ENCODE measurements around the gene TENT5C.
"Not testable (repeated sequence)": the region's sequence is repeated elsewhere in the genome, so short reads cannot be mapped to it uniquely, and the experiment has no call there.

The TENT5C gene

DNA sequence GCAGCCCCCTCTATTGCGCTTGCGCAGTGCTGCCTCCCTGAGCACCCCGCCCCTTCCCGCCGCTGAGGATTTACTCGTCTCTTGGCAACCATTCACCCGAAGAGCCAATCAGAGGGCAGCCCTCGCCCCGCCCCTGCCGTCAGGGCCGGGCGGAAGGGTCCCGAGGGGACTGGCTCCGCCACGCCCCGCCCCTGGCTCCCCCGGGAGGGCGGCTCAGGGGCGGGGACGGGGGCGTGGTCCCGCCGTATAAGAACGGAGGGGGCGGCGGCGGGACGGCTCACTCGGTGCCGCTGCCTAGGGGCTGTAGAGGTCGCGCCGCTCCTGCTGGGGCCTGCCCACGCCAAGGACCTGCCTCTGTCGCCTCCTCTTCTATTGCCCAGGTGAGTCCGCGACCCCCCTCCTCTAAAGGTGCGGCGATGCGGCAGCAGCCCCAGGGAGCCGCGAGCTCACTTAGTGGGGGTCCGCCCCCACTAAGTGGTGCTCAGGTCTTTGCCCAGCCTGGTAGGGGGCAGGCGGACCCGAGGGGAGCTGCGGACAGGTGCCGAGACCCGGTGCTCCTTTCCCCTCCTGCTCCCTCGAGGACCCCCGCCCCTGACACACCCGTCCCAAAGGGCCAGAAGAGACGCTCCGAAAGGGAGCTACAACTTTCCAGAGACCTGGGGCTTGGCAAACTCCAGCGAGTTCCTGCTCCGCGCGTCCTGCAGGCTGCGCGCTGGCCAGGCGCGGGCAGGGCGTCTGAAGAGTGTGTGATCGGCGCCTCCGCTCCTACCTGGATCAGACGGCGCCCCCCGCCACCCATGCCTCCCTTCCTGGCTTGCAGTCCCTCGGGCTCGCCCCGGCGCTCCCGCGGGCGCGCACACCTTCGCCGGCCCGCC, at the start of gene TENT5C:
Gene TENT5C, plus strand, starts transcription at position 275 of the 875 bp plus-strand sequence. CDS start 16,821 bp downstream, outside the sequence.
- H3K27me3 ChIP-seq (ENCODE audit: low read depth, low read length): no peaks in the 10 kb centered on the region
- H3K4me3 ChIP-seq (ENCODE audit: low read depth in 1 of 2, low read length in 2 of 2): peak within 1 kb of the TSS; percentile 93 to 94
- H3K36me3 ChIP-seq (ENCODE audit: control insufficient read depth in 1 of 2, insufficient read depth in 2 of 2, low read length in 2 of 2): no peaks in the 10 kb centered on the region
- no peaks in the 10 kb centered on the region for H3K9me3 ChIP-seq (ENCODE audit: control insufficient read depth in 1 of 2, low read length in 2 of 2)
- peaks cover under 1 to 18% of the 10 kb centered on the region in 2 donors for H3K4me1 ChIP-seq (ENCODE audit: control insufficient read depth in 1 of 2, insufficient read depth in 2 of 2, low read length in 2 of 2)
- H3K27ac ChIP-seq (ENCODE audit: low read length): peak within 1 kb of the TSS; percentile 86

- no peak overlapping the region for H3K4me3 ChIP-seq (ENCODE audit: low read depth in 1 of 2, low read length in 2 of 2)
- H3K4me1 ChIP-seq (ENCODE audit: control insufficient read depth in 1 of 2, insufficient read depth in 2 of 2, low read length in 2 of 2): no peaks in the 10 kb centered on the region
- H3K27me3 ChIP-seq (ENCODE audit: low read depth, low read length): no peaks in the 10 kb centered on the region
- H3K27ac ChIP-seq (ENCODE audit: low read length): no peak overlapping the region
- H3K36me3 ChIP-seq (ENCODE audit: control insufficient read depth in 1 of 2, insufficient read depth in 2 of 2, low read length in 2 of 2): no peaks in the 10 kb centered on the region
- H3K9me3 ChIP-seq (ENCODE audit: control insufficient read depth in 1 of 2, low read length in 2 of 2): no peaks in the 10 kb centered on the region
Observed at GRCh38 chr1:117556341-117556740, 49.5 kb upstream of the TENT5C start.

GRCh38 chr1:117556976-117557375, 48.9 kb upstream of the TENT5C start:
- no peaks in the 10 kb centered on the region for H3K4me1 ChIP-seq (ENCODE audit: control insufficient read depth in 1 of 2, insufficient read depth in 2 of 2, low read length in 2 of 2)
- H3K9me3 ChIP-seq (ENCODE audit: control insufficient read depth in 1 of 2, low read length in 2 of 2): no peaks in the 10 kb centered on the region
- H3K27ac ChIP-seq (ENCODE audit: low read length): no peak overlapping the region
- H3K36me3 ChIP-seq (ENCODE audit: control insufficient read depth in 1 of 2, insufficient read depth in 2 of 2, low read length in 2 of 2): no peaks in the 10 kb centered on the region
- H3K4me3 ChIP-seq (ENCODE audit: low read depth in 1 of 2, low read length in 2 of 2): no peak overlapping the region
- H3K27me3 ChIP-seq (ENCODE audit: low read depth, low read length): no peaks in the 10 kb centered on the region

DNA sequence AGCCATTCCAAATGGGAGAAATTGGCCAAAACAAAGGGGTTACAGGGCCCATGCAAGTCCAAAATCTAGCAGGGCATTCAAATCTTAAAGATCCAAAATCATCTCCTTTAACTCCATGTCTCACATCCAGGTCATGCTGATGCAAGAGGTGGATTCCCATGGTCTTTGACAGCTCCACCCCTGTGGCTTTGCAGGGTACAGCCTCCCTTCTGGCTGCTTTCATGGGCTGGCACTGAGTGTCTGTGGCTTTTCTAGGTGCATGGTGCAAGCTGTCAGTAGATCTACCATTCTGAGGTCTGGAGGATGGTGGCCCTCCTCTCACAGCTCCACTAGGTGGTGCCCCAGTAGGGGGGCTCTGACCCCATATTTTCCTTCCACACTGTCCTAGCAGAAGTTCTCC, 47.4 kb upstream of the TENT5C start:
- not testable (repeated sequence) for H3K27me3 ChIP-seq (ENCODE audit: low read depth, low read length); H3K27ac ChIP-seq (ENCODE audit: low read length); H3K4me1 ChIP-seq (ENCODE audit: control insufficient read depth in 1 of 2, insufficient read depth in 2 of 2, low read length in 2 of 2); H3K9me3 ChIP-seq (ENCODE audit: control insufficient read depth in 1 of 2, low read length in 2 of 2); H3K4me3 ChIP-seq (ENCODE audit: low read depth in 1 of 2, low read length in 2 of 2); H3K36me3 ChIP-seq (ENCODE audit: control insufficient read depth in 1 of 2, insufficient read depth in 2 of 2, low read length in 2 of 2)

GRCh38 chr1:117559139-117559538, 46.7 kb upstream of the TENT5C start:
- Histone ChIP-seq H3K27ac (ENCODE audit: low read length) (no peak overlapping the region), H3K9me3 (ENCODE audit: control insufficient read depth in 1 of 2, low read length in 2 of 2) (no peaks in the 10 kb centered on the region), H3K4me3 (ENCODE audit: low read depth in 1 of 2, low read length in 2 of 2) (no peak overlapping the region), H3K36me3 (ENCODE audit: control insufficient read depth in 1 of 2, insufficient read depth in 2 of 2, low read length in 2 of 2) (no peaks in the 10 kb centered on the region), H3K27me3 (ENCODE audit: low read depth, low read length) (no peaks in the 10 kb centered on the region), H3K4me1 (ENCODE audit: control insufficient read depth in 1 of 2, insufficient read depth in 2 of 2, low read length in 2 of 2) (no peaks in the 10 kb centered on the region)

DNA sequence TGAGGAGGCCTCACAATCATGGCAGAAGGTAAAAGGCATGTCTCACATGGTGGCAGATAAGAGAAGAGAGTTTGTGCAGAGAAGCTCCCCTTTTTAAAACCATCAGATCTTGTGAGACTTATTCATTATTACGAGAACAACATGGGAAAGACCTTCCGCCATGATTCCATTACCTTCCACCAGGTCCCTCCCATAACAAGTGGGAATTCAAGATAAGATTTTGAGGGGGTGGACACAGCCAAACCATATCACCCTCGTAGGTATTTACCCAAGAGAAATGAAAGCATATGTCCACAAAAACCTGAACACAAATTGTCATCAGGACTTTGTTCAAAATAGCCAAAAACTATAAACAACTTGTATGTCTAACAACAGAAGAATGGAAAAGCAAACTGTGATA, 45.9 kb upstream of the TENT5C start:
- H3K27ac ChIP-seq (ENCODE audit: low read length): no peak overlapping the region
- H3K36me3 ChIP-seq (ENCODE audit: control insufficient read depth in 1 of 2, insufficient read depth in 2 of 2, low read length in 2 of 2): no peaks in the 10 kb centered on the region
- H3K4me3 ChIP-seq (ENCODE audit: low read depth in 1 of 2, low read length in 2 of 2): no peak overlapping the region
- no peaks in the 10 kb centered on the region for H3K4me1 ChIP-seq (ENCODE audit: control insufficient read depth in 1 of 2, insufficient read depth in 2 of 2, low read length in 2 of 2)
- H3K9me3 ChIP-seq (ENCODE audit: control insufficient read depth in 1 of 2, low read length in 2 of 2): no peaks in the 10 kb centered on the region
- no peaks in the 10 kb centered on the region for H3K27me3 ChIP-seq (ENCODE audit: low read depth, low read length)

DNA sequence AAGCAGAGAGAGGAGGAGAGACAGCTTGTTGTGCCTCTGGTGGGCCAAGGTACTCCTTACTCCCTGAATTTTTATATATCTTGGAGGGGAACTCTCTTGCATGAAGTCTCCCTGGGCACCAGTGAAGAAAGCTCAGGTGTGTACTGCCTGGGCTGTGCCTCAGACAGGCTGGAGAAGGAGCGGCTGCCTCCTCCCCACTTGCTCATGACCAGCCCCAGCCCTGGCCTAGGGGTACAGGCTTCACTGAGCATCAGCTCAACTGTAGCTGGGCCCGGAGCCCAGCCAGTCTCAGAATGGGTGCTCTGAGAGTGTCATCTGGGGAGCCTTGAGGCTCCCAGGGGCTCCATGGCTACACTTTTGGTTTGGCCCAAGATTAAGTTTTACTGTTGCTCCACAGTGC, 44.8 kb upstream of the TENT5C start:
- H3K4me3 ChIP-seq (ENCODE audit: low read depth in 1 of 2, low read length in 2 of 2): no peak overlapping the region
- no peaks in the 10 kb centered on the region for H3K27me3 ChIP-seq (ENCODE audit: low read depth, low read length)
- no peak overlapping the region for H3K27ac ChIP-seq (ENCODE audit: low read length)
- H3K9me3 ChIP-seq (ENCODE audit: control insufficient read depth in 1 of 2, low read length in 2 of 2): no peaks in the 10 kb centered on the region
- no peaks in the 10 kb centered on the region for H3K36me3 ChIP-seq (ENCODE audit: control insufficient read depth in 1 of 2, insufficient read depth in 2 of 2, low read length in 2 of 2)
- no peaks in the 10 kb centered on the region for H3K4me1 ChIP-seq (ENCODE audit: control insufficient read depth in 1 of 2, insufficient read depth in 2 of 2, low read length in 2 of 2)

GRCh38 chr1:117561551-117561950, 44.3 kb upstream of the TENT5C start:
- Histone ChIP-seq H3K36me3 (ENCODE audit: control insufficient read depth in 1 of 2, insufficient read depth in 2 of 2, low read length in 2 of 2) (no peaks in the 10 kb centered on the region), H3K27me3 (ENCODE audit: low read depth, low read length) (no peaks in the 10 kb centered on the region), H3K4me1 (ENCODE audit: control insufficient read depth in 1 of 2, insufficient read depth in 2 of 2, low read length in 2 of 2) (no peaks in the 10 kb centered on the region), H3K27ac (ENCODE audit: low read length) (no peak overlapping the region), H3K9me3 (ENCODE audit: control insufficient read depth in 1 of 2, low read length in 2 of 2) (no peaks in the 10 kb centered on the region), H3K4me3 (ENCODE audit: low read depth in 1 of 2, low read length in 2 of 2) (no peak overlapping the region)

DNA sequence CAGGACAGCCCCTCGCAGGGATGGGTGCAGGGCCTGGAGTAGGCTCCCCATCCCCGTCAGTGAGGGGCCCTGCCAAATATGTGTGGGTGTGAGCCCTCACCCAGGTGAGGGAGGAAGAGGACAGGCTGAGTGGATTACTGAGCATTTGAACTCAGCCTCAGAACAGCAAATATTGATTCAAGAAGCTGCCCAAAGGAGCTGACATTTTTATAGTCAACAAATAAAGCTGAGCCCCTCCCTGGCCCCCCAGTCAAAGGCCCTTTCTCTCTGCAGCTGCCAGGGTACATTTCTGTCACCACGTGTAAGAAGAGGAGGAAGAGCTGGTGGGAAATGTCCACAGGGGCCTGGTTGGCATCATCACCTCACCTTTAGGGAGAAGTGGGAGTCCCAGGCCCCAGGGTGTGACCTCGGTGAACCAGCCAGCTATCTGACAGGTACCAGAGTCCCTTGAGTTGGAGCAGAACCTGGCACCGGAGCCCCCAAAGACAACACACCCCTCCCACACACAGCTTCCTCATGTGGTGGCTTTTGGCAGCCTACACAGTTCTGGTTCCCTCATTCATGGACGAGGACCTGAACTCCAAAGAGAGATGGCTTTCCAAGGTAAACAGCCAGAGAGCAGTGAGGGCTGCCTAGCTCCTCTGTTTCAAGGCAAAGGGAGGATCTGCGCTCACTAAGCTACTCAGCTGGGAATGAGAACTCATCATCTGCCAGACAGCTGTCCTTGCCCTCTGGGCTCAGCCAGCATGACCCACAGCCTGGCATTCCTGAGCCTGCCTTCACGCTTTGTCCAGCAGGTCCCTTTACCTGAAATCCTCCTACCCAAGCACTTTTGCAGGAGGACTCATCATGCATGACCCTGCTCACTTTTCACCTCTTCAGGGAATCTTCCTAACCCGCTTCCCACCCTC, 43.0 kb upstream of the TENT5C start:
- Histone ChIP-seq H3K9me3 (ENCODE audit: control insufficient read depth in 1 of 2, low read length in 2 of 2) (no peaks in the 10 kb centered on the region), H3K4me1 (ENCODE audit: control insufficient read depth in 1 of 2, insufficient read depth in 2 of 2, low read length in 2 of 2) (no peaks in the 10 kb centered on the region), H3K4me3 (ENCODE audit: low read depth in 1 of 2, low read length in 2 of 2) (no peak overlapping the region), H3K36me3 (ENCODE audit: control insufficient read depth in 1 of 2, insufficient read depth in 2 of 2, low read length in 2 of 2) (no peaks in the 10 kb centered on the region), H3K27ac (ENCODE audit: low read length) (no peak overlapping the region), H3K27me3 (ENCODE audit: low read depth, low read length) (no peaks in the 10 kb centered on the region)

GRCh38 chr1:117563492-117563875, 42.4 kb upstream of the TENT5C start:
- no peaks in the 10 kb centered on the region for H3K36me3 ChIP-seq (ENCODE audit: control insufficient read depth in 1 of 2, insufficient read depth in 2 of 2, low read length in 2 of 2)
- H3K27ac ChIP-seq (ENCODE audit: low read length): no peak overlapping the region
- no peaks in the 10 kb centered on the region for H3K27me3 ChIP-seq (ENCODE audit: low read depth, low read length)
- no peaks in the 10 kb centered on the region for H3K4me1 ChIP-seq (ENCODE audit: control insufficient read depth in 1 of 2, insufficient read depth in 2 of 2, low read length in 2 of 2)
- H3K4me3 ChIP-seq (ENCODE audit: low read depth in 1 of 2, low read length in 2 of 2): no peak overlapping the region
- H3K9me3 ChIP-seq (ENCODE audit: control insufficient read depth in 1 of 2, low read length in 2 of 2): no peaks in the 10 kb centered on the region

DNA sequence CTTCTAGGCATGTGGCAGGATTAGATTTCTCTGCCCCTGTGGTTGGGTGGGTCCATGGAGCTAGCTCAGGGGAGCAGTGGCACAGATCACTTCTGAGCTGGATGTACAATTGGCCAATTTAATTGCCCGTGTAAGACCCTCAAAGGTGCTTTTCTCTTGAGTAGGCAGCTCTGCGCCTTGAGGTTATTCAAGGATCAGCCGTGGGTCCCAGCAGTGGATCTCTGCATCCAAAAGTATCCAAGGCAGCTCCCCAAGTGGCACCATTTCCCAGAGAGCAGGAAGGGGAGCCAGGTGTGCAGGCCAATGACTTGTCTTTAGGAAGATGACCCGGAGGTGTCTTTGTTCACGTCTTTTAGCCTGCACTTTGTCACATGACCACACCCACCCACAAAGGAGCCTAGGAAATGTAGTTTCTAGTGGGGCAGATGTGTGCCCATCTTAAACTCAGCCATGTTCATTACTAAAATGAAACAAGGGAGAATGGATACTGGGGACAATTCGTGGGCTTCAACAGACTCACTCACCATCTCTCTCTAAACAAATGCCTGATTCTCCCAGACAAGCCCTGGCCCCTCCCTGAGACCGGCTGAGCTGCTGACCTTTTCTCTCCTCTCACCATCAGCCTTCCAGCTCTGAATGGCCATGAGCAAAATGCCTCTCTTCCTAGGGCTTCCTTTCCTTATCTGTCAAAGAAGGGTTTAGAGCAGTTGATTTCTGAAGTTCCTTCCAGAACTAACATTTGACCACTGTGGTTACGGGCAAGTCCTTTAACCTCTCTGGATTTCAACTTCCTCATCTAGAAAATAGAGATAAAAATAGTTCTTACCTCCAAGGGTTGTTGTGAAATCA, 41.4 kb upstream of the TENT5C start:
- no peaks in the 10 kb centered on the region for H3K9me3 ChIP-seq (ENCODE audit: control insufficient read depth in 1 of 2, low read length in 2 of 2)
- H3K27ac ChIP-seq (ENCODE audit: low read length): no peak overlapping the region
- no peaks in the 10 kb centered on the region for H3K27me3 ChIP-seq (ENCODE audit: low read depth, low read length)
- H3K36me3 ChIP-seq (ENCODE audit: control insufficient read depth in 1 of 2, insufficient read depth in 2 of 2, low read length in 2 of 2): no peaks in the 10 kb centered on the region
- H3K4me3 ChIP-seq (ENCODE audit: low read depth in 1 of 2, low read length in 2 of 2): no peak overlapping the region
- H3K4me1 ChIP-seq (ENCODE audit: control insufficient read depth in 1 of 2, insufficient read depth in 2 of 2, low read length in 2 of 2): no peaks in the 10 kb centered on the region
